Measurements from ENCODE around the gene KLHL21. TPM values are rescaled to one million over a fixed set of nuclear protein-coding genes. Genes with fewer than 3 reads are reported as not detected.

The KLHL21 gene
- total and polyA plus RNA-seq, 10 of the 15 experiments (the other 5 are each of a cell fraction or from before 2014, with no cell fraction given): 0.76 to 12.2 (median 5.2) TPM

- Histone ChIP-seq H3K36me3 (ENCODE audit: control insufficient read depth in 2 of 2, insufficient read depth in 2 of 2, low read length in 1 of 2) (peaks cover 20 to 28% of the 10 kb centered on the region in 2 experiments), H3K27me3 (replicated peaks in 1 of 2; ENCODE audit: control insufficient read depth in 2 of 2, insufficient read depth in 2 of 2, low read length in 1 of 2) (no peaks in the 10 kb centered on the region), H3K4me2 (ENCODE audit: control insufficient read depth, insufficient read depth) (no peak overlapping the region), H3K4me3 (no peak overlapping the region), H3K27ac (ENCODE audit: control insufficient read depth, insufficient read depth) (no peak overlapping the region), H3K9me3 (replicated peaks; ENCODE audit: control insufficient read depth, insufficient read depth, low read length) (no peaks in the 10 kb centered on the region), H3K9ac (ENCODE audit: control insufficient read depth, insufficient read depth, low read length) (no peak overlapping the region), H4K20me1 (ENCODE audit: control insufficient read depth, insufficient read depth) (no peaks in the 10 kb centered on the region; the same call in 1 of the 2 replicates), H3K79me2 (ENCODE audit: control insufficient read depth, insufficient read depth, low read length) (no peaks in the 10 kb centered on the region), H2AFZ (ENCODE audit: control insufficient read depth, low read depth, low read length) (no peak overlapping the region), H3K4me1 (ENCODE audit: control insufficient read depth, insufficient read depth, low read length) (no peaks in the 10 kb centered on the region)
- SMC1A ChIA-PET (ENCODE audit: uncharacterized antibody, unreplicated experiment): no interaction called here
- no TSS peak for BruUV-seq (replicated peaks)
- ATAC-seq (no peak), FAIRE-seq (no peak), DNase-seq (ENCODE audit: low read depth, low spot score) (no peak)
- TF ChIP-seq CBX5 (IDR thresholded peaks at IDR 0.05; ENCODE audit: low read depth): no peak
- TF ChIP-seq ATF2 (IDR thresholded peaks at IDR 0.05; ENCODE audit: low read length): no peak
- no peak for TF ChIP-seq NFYB (IDR thresholded peaks at IDR 0.05; ENCODE audit: insufficient read depth, low read depth, low read length)
- no peak for TF ChIP-seq ZBTB40 (IDR thresholded peaks at IDR 0.05; ENCODE audit: borderline replicate concordance)
- TF ChIP-seq NFYA (IDR thresholded peaks at IDR 0.05; ENCODE audit: borderline replicate concordance, low read depth, low read length): no peak
- no peak for TF ChIP-seq SREBF1 (IDR thresholded peaks at IDR 0.05; ENCODE audit: low read length)
- TF ChIP-seq KAT2A (conservative IDR thresholded peaks at IDR 0.05; ENCODE audit: control insufficient read depth, low read depth, low read length): no peak
- no peak for TF ChIP-seq STAT1 (conservative IDR thresholded peaks at IDR 0.05)
- no peak for TF ChIP-seq LARP7 (IDR thresholded peaks at IDR 0.05)
- no peak for TF ChIP-seq TCF12 (IDR thresholded peaks at IDR 0.05; ENCODE audit: low read depth, low read length)
- no peak for TF ChIP-seq EP300 (IDR thresholded peaks at IDR 0.05; ENCODE audit: borderline replicate concordance in 1 of 2, control insufficient read depth in 1 of 2, low read depth in 2 of 2, low read length in 2 of 2)
- TF ChIP-seq POU2F2 (IDR thresholded peaks at IDR 0.05; ENCODE audit: borderline replicate concordance, low read depth, low read length): no peak
- TF ChIP-seq EED (IDR thresholded peaks at IDR 0.05; ENCODE audit: low read depth): no peak
- CTCF ChIA-PET: no interaction called here
- POLR2A ChIA-PET: no interaction called here
- 96% methylated on average over 9 of the region's 17 CpGs for WGBS (ENCODE audit: insufficient coverage, insufficient replicate concordance, low lambda C conversion rate, missing lambda C conversion rate)
- RAD21 ChIA-PET (ENCODE audit: unreplicated experiment): no interaction called here
- in situ Hi-C loops (cut with MboI): no loop called here
- intact Hi-C loops (cut with micrococcal nuclease; ENCODE audit: unreplicated experiment): no loop called here
These were observed 49.2 kb upstream of the KLHL21 start for GRCh38 chr1:6651909-6652308.

Data from GM12878 (cell line).